HEK293T (cell line): ENCODE results near the gene KLHL22.

Experiments used
- CTCF ChIA-PET: fragments of 350-600 bp; formaldehyde crosslinking; extraction: SDS; loops from one replicate; lab custom pipeline; 2021; ENCODE audit warnings: antibody characterized with exemption, inconsistent platforms; lab: Yijun Ruan, JAX
- POLR2A ChIA-PET: fragments of 350-600 bp; formaldehyde crosslinking; extraction: SDS; loops from one replicate; lab custom pipeline; 2020; ENCODE audit warnings: antibody characterized with exemption, inconsistent platforms; lab: Yijun Ruan, JAX
- DNase-seq: peaks from one replicate; pipeline ENCODE4 v3.0.0; 2012; ENCODE audit warnings: mixed read lengths; ENCODE audit errors: extremely low spot score
- ARNT ChIP-seq: fragments of 450-650 bp; IDR thresholded peaks from 2 replicates; pipeline ENCODE4 v1.6.1; 2017; ENCODE audit warnings: mild to moderate bottlenecking
- BHLHE40 ChIP-seq: fragments of 450-650 bp; IDR thresholded peaks from 2 replicates; pipeline ENCODE4 v1.6.1; 2016; ENCODE audit warnings: mild to moderate bottlenecking, moderate library complexity, borderline replicate concordance
- CTBP1 ChIP-seq: fragments of 450-650 bp; IDR thresholded peaks from 2 replicates; pipeline ENCODE4 v1.6.1; 2016; ENCODE audit warnings: borderline replicate concordance
- ELF4 ChIP-seq: fragments of 450-650 bp; IDR thresholded peaks from 2 replicates; pipeline ENCODE4 v1.6.1; 2017; ENCODE audit warnings: antibody characterized with exemption
- FOXA1 ChIP-seq: fragments of 450-650 bp; IDR thresholded peaks from 2 replicates; pipeline ENCODE4 v1.6.1; 2016; ENCODE audit warnings: mild to moderate bottlenecking
- FOXK2 ChIP-seq: fragments of 450-650 bp; IDR thresholded peaks from 2 replicates; pipeline ENCODE4 v1.6.1; 2016; ENCODE audit warnings: mild to moderate bottlenecking
- FOXM1 ChIP-seq: fragments of 450-650 bp; IDR thresholded peaks from 2 replicates; pipeline ENCODE4 v1.6.1; 2017; ENCODE audit warnings: mild to moderate bottlenecking, borderline replicate concordance
- HDGF ChIP-seq: fragments of 450-650 bp; IDR thresholded peaks from 2 replicates; pipeline ENCODE4 v1.6.1; 2017; ENCODE audit warnings: antibody characterized with exemption, borderline replicate concordance
- L3MBTL2 ChIP-seq: fragments of 450-650 bp; conservative IDR thresholded peaks from 2 replicates; pipeline ENCODE4 v1.6.1; 2016; ENCODE audit warnings: mild to moderate bottlenecking
- LEF1 ChIP-seq: fragments of 450-650 bp; IDR thresholded peaks from 2 replicates; pipeline ENCODE4 v1.6.1; 2017; ENCODE audit warnings: mild to moderate bottlenecking, borderline replicate concordance
- NFRKB ChIP-seq: fragments of 450-650 bp; IDR thresholded peaks from 2 replicates; pipeline ENCODE4 v1.6.1; 2016; ENCODE audit warnings: mild to moderate bottlenecking, moderate library complexity
- PKNOX1 ChIP-seq: fragments of 450-650 bp; IDR thresholded peaks from 2 replicates; pipeline ENCODE4 v1.6.1; 2016
- SP1 ChIP-seq: fragments of 450-650 bp; IDR thresholded peaks from 2 replicates; pipeline ENCODE4 v1.6.1; 2017
- SUZ12 ChIP-seq: fragments of 450-650 bp; IDR thresholded peaks from 2 replicates; pipeline ENCODE4 v1.6.1; 2016; ENCODE audit warnings: mild to moderate bottlenecking
- TARDBP ChIP-seq: fragments of 450-650 bp; IDR thresholded peaks from 2 replicates; pipeline ENCODE4 v1.6.1; 2016
- ZNF384 ChIP-seq: fragments of 450-650 bp; IDR thresholded peaks from 2 replicates; pipeline ENCODE4 v1.6.1; 2016

Gene KLHL22

GRCh38 chr22:20398420-20398819, 97.2 kb downstream of the KLHL22 start:
- POLR2A ChIA-PET: interaction anchor here (1.1 kb wide), 1 partner anchor 79 kb away, joined by 3 read pairs; the partner anchor contains the start of gene DGCR6L
- CTCF ChIA-PET: interaction anchor here (0.6 kb wide), 1 partner anchor 260 kb away, joined by 3 read pairs; no protein-coding TSS in a partner anchor
- TF ChIP-seq L3MBTL2 (no peak), FOXA1 (no peak), TARDBP (no peak), ZNF384 (no peak)
- no peak for DNase-seq

- TF ChIP-seq L3MBTL2: no peak
- no peak for TF ChIP-seq SUZ12
- TF ChIP-seq TARDBP: no peak
- no peak for TF ChIP-seq FOXM1
- TF ChIP-seq NFRKB: no peak
- no peak for TF ChIP-seq SP1
- TF ChIP-seq BHLHE40: no peak
- no peak for TF ChIP-seq LEF1
- no peak for TF ChIP-seq HDGF
- no peak for TF ChIP-seq PKNOX1
- no peak for TF ChIP-seq ZNF384
- no peak for TF ChIP-seq CTBP1
- no peak for TF ChIP-seq ELF4
- no peak for TF ChIP-seq ARNT
- TF ChIP-seq FOXK2: no peak
- TF ChIP-seq FOXA1: no peak
- no peak for DNase-seq
- ChIA-PET CTCF (no interaction called here), POLR2A (no interaction called here)
These were observed 98.1 kb downstream of the KLHL22 start for GRCh38 chr22:20397498-20397897.

- TF ChIP-seq NFRKB (no peak), HDGF (no peak), L3MBTL2 (no peak), FOXM1 (no peak), PKNOX1 (no peak), ELF4 (no peak), ARNT (no peak), FOXK2 (no peak), ZNF384 (no peak), TARDBP (no peak)
- ChIA-PET POLR2A (interaction anchor here (0.6 kb wide), 1 partner anchor 14 kb away, joined by 3 read pairs; no protein-coding TSS in a partner anchor), CTCF (no interaction called here)
- no peak for DNase-seq
These were observed 99.0 kb downstream of the KLHL22 start for GRCh38 chr22:20396639-20397038.

GRCh38 chr22:20395907-20396287, 99.7 kb downstream of the KLHL22 start:
- ChIA-PET CTCF (interaction anchor here (0.7 kb wide), 1 partner anchor 79 kb away, joined by 3 read pairs; no protein-coding TSS in a partner anchor), POLR2A (interaction anchor here (0.6 to 4.2 kb wide), 2 partner anchors 76 to 205 kb away, joined by 3 to 25 read pairs; partner anchors contain the start of gene DGCR6L)
- no peak for TF ChIP-seq SP1
- no peak for TF ChIP-seq LEF1
- no peak for TF ChIP-seq FOXM1
- TF ChIP-seq HDGF: no peak
- no peak for TF ChIP-seq ZNF384
- no peak for DNase-seq

- POLR2A ChIA-PET: interaction anchor here (0.6 to 4.2 kb wide), 5 partner anchors 9 to 206 kb away, joined by 3 to 25 read pairs (median 4); partner anchors contain the start of gene DGCR6L
- no peak for TF ChIP-seq NFRKB
- no peak for TF ChIP-seq TARDBP
- TF ChIP-seq SP1: no peak
- TF ChIP-seq FOXM1: no peak
- no peak for TF ChIP-seq LEF1
- no peak for TF ChIP-seq BHLHE40
- no peak for TF ChIP-seq PKNOX1
- TF ChIP-seq SUZ12: no peak
- TF ChIP-seq ELF4: no peak
- no peak for TF ChIP-seq FOXA1
- TF ChIP-seq L3MBTL2: no peak
- TF ChIP-seq HDGF: no peak
- no peak for TF ChIP-seq ZNF384
- TF ChIP-seq FOXK2: no peak
- TF ChIP-seq ARNT: no peak
- TF ChIP-seq CTBP1: no peak
These were observed 100.3 kb downstream of the KLHL22 start for GRCh38 chr22:20395181-20395906.

GRCh38 chr22:20393705-20394476, 101.7 kb downstream of the KLHL22 start, which contains the start of gene ZNF74:
ZNF74 (plus strand) TSS chr22:20394151; CDS start chr22:20394629, 478 bp downstream.
- ChIA-PET POLR2A (interaction anchor here (0.7 to 4.2 kb wide), 14 partner anchors 10 to 140 kb away, joined by 3 to 25 read pairs (median 4); partner anchors contain the start of gene DGCR6L), CTCF (interaction anchor here (0.6 kb wide), 1 partner anchor 76 kb away, joined by 5 read pairs; no protein-coding TSS in a partner anchor)
- DNase-seq: peak; percentile 94
- no peak for TF ChIP-seq SUZ12
- TF ChIP-seq ELF4: peak; percentile 36; the same call in 1 of the 2 replicates
- TF ChIP-seq L3MBTL2: peak; percentile 45
- TF ChIP-seq SP1: no peak
- TF ChIP-seq FOXA1: no peak
- no peak for TF ChIP-seq HDGF

More at GRCh38 chr22:20395181-20395906, 100.3 kb downstream of the KLHL22 start:
- CTCF ChIA-PET: interaction anchor here (0.6 to 0.7 kb wide), 2 partner anchors 79 to 1337 kb away, joined by 3 read pairs; no protein-coding TSS in a partner anchor
- DNase-seq: no peak
